Dedifferentiated amniotic fluid mesenchymal stem cell (primary cell): ENCODE results near the gene JAG1.

Experiments used
- DNase-seq: peaks from one replicate; pipeline ENCODE4 v3.0.0-alpha.2; 2016; ENCODE audit errors: extremely low spot score

Gene JAG1

GRCh38 chr20:10668677-10669368 lies 5.0 kb downstream of the JAG1 start:
- DNase-seq: no peak

- no peak for DNase-seq
These were observed 6.1 kb downstream of the JAG1 start for GRCh38 chr20:10667560-10668167.

- no peak for DNase-seq
These were observed 6.8 kb downstream of the JAG1 start for GRCh38 chr20:10667077-10667401.

- DNase-seq: no peak
These were observed 7.3 kb downstream of the JAG1 start for GRCh38 chr20:10666221-10667076.

GRCh38 chr20:10665791-10666190 lies 8.0 kb downstream of the JAG1 start:
- DNase-seq: no peak

- no peak for DNase-seq
These were observed 8.7 kb downstream of the JAG1 start for GRCh38 chr20:10665027-10665561.

- DNase-seq: no peak
These were observed 10.0 kb downstream of the JAG1 start for GRCh38 chr20:10663756-10664155.

- DNase-seq: no peak
These were observed 10.9 kb downstream of the JAG1 start for GRCh38 chr20:10662661-10663458.

- DNase-seq: no peak
These were observed 11.6 kb downstream of the JAG1 start for GRCh38 chr20:10662151-10662550.

GRCh38 chr20:10661261-10661660 lies 12.5 kb downstream of the JAG1 start:
- DNase-seq: no peak

- DNase-seq: no peak
These were observed 13.1 kb downstream of the JAG1 start for GRCh38 chr20:10660661-10661060.

GRCh38 chr20:10659651-10660601 lies 13.9 kb downstream of the JAG1 start:
- DNase-seq: no peak

- DNase-seq: no peak
These were observed 14.7 kb downstream of the JAG1 start for GRCh38 chr20:10658876-10659632.

GRCh38 chr20:10658051-10658823 lies 15.6 kb downstream of the JAG1 start:
- no peak for DNase-seq

- DNase-seq: no peak
These were observed 16.3 kb downstream of the JAG1 start for GRCh38 chr20:10657453-10657852.

GRCh38 chr20:10655720-10656669 lies 17.8 kb downstream of the JAG1 start:
- DNase-seq: no peak

- no peak for DNase-seq
These were observed 19.2 kb downstream of the JAG1 start for GRCh38 chr20:10654630-10655029.

GRCh38 chr20:10654250-10654610 lies 19.6 kb downstream of the JAG1 start:
- DNase-seq: no peak
